IMR-90 (cell line): ENCODE measurements around the gene GPLD1. TPM values are rescaled to one million over a fixed set of nuclear protein-coding genes. Genes with fewer than 3 reads are reported as not detected.
"Not testable (repeated sequence)": the region's sequence is repeated elsewhere in the genome, so short reads cannot be mapped to it uniquely, and the experiment has no call there.

ENCODE experiments used
- ATAC-seq: fragments of 200-7000 bp; cut with Tn5 transposase; 2 replicates; pipeline ENCODE4 v1.9.1; 2020; ENCODE audit warnings: low read depth, mild to moderate bottlenecking, moderate library complexity
- BruUV-seq: library from RNA; stranded (reverse); fragments of 400-500 nt; replicated peaks from 2 replicates; lab custom pipeline; 2021; lab: Mats Ljungman, UMichigan
- CTCF ChIA-PET: fragments of 300-600 bp; formaldehyde crosslinking; extraction: SDS; loops from one replicate; lab custom pipeline; 2021; ENCODE audit warnings: antibody characterized with exemption; lab: Yijun Ruan, JAX
- POLR2A ChIA-PET: fragments of 300-600 bp; sonication (Branson Sonifier 250); formaldehyde crosslinking; loops from one replicate; lab custom pipeline; 2022; ENCODE audit warnings: antibody characterized with exemption; ENCODE audit not compliant: unreplicated experiment; lab: Charles Lee
- DNase-seq: peaks from one replicate; pipeline ENCODE4 v3.0.0; 2013
- H2AFZ ChIP-seq: replicated peaks from 2 replicates; pipeline ENCODE3; 2013; ENCODE audit warnings: low read length, mild to moderate bottlenecking; ENCODE audit not compliant: poor library complexity
- H2AK5ac ChIP-seq: 2 replicates; pipeline ENCODE4 v1.6.1; 2013; ENCODE audit warnings: low read depth, low read length, inconsistent platforms
- H2AK9ac ChIP-seq: replicated peaks from 2 replicates; pipeline ENCODE3; 2013; ENCODE audit warnings: mild to moderate bottlenecking, low read depth, low read length, moderate library complexity; ENCODE audit not compliant: poor library complexity
- H2BK120ac ChIP-seq: 2 replicates; pipeline ENCODE4 v1.6.1; 2013; ENCODE audit warnings: low read depth, low read length, inconsistent platforms
- H2BK15ac ChIP-seq: 3 replicates; pipeline ENCODE4 v1.6.1; 2013; ENCODE audit warnings: low read depth, low read length, inconsistent platforms
- H2BK20ac ChIP-seq: 2 replicates; pipeline ENCODE4 v1.6.1; 2013; ENCODE audit warnings: low read depth, mild to moderate bottlenecking, inconsistent platforms, low read length, moderate library complexity
- H2BK5ac ChIP-seq: 2 replicates; pipeline ENCODE4 v1.6.1; 2013; ENCODE audit warnings: mild to moderate bottlenecking, low read depth, low read length, inconsistent platforms; ENCODE audit not compliant: poor library complexity, severe bottlenecking
- H3K14ac ChIP-seq: replicated peaks from 2 replicates; pipeline ENCODE4 v1.6.1; 2013; ENCODE audit warnings: low read depth, low read length, inconsistent platforms
- H3K18ac ChIP-seq: 2 replicates; pipeline ENCODE4 v1.6.1; 2013; ENCODE audit warnings: low read depth, low read length, control low read depth
- H3K23ac ChIP-seq: 2 replicates; pipeline ENCODE4 v1.6.1; 2013; ENCODE audit warnings: low read depth, low read length, inconsistent platforms
- H3K27ac ChIP-seq: 2 replicates; pipeline ENCODE4 v1.5.1; 2013; ENCODE audit warnings: mild to moderate bottlenecking, control low read depth, low read length; ENCODE audit not compliant: insufficient read depth
- H3K27me3 ChIP-seq: 2 replicates; pipeline ENCODE4 v1.6.1; 2013; ENCODE audit warnings: low read length; ENCODE audit not compliant: control insufficient read depth, insufficient read depth
- H3K36me3 ChIP-seq: 2 replicates; pipeline ENCODE4 v1.6.1; 2013; ENCODE audit warnings: low read length, mixed read lengths; ENCODE audit not compliant: control insufficient read depth, insufficient read depth
- H3K4ac ChIP-seq: 2 replicates; pipeline ENCODE4 v1.6.1; 2013; ENCODE audit warnings: low read depth, low read length, inconsistent platforms
- H3K4me1 ChIP-seq: 2 replicates; pipeline ENCODE4 v1.6.1; 2013; ENCODE audit warnings: low read length, mixed read lengths; ENCODE audit not compliant: control insufficient read depth, insufficient read depth
- H3K4me2 ChIP-seq: 2 replicates; pipeline ENCODE4 v1.6.1; 2013; ENCODE audit warnings: low read depth, mild to moderate bottlenecking, control low read depth, low read length, moderate library complexity
- H3K4me3 ChIP-seq: 2 replicates; pipeline ENCODE4 v1.5.1; 2013; ENCODE audit warnings: low read depth, mild to moderate bottlenecking, control low read depth, low read length, moderate library complexity; ENCODE audit not compliant: insufficient read depth
- H3K56ac ChIP-seq: 2 replicates; pipeline ENCODE4 v1.6.1; 2013; ENCODE audit warnings: low read length, inconsistent platforms; ENCODE audit not compliant: insufficient read depth; ENCODE audit errors: extremely low read depth
- H3K79me1 ChIP-seq, 2 experiments: 2 replicates each; pipeline ENCODE4 v1.6.1; 2013; ENCODE audit warnings: low read length in 2 of 2, inconsistent platforms in 1 of 2, low read depth in 1 of 2
- H3K9ac ChIP-seq: 2 replicates; pipeline ENCODE4 v1.6.1; 2013; ENCODE audit warnings: low read depth, low read length, control low read depth
- H3K9me1 ChIP-seq: 2 replicates; pipeline ENCODE4 v1.6.1; 2013; ENCODE audit warnings: low read length, inconsistent platforms; ENCODE audit not compliant: insufficient read depth
- H3K9me3 ChIP-seq: 2 replicates; pipeline ENCODE4 v1.6.1; 2013; ENCODE audit warnings: low read length; ENCODE audit not compliant: control insufficient read depth, insufficient read depth
- H4K20me1 ChIP-seq: 2 replicates; pipeline ENCODE4 v1.6.1; 2013; ENCODE audit warnings: low read length, inconsistent platforms; ENCODE audit not compliant: insufficient read depth
- H4K5ac ChIP-seq: 2 replicates; pipeline ENCODE4 v1.6.1; 2013; ENCODE audit warnings: mild to moderate bottlenecking, low read depth, low read length, control low read depth
- H4K8ac ChIP-seq, 2 experiments: 2 replicates each; pipeline ENCODE4 v1.6.1; 2013; ENCODE audit warnings: low read depth in 2 of 2, low read length in 2 of 2, control low read depth in 1 of 2, inconsistent platforms in 1 of 2
- H4K91ac ChIP-seq: 2 replicates; pipeline ENCODE4 v1.6.1; 2013; ENCODE audit warnings: low read depth, low read length, inconsistent platforms; ENCODE audit not compliant: insufficient read depth
- MAFK ChIP-seq: IDR thresholded peaks from 2 replicates; pipeline ENCODE4 v1.6.1; 2012; ENCODE audit warnings: low read depth, low read length, improper control_type of control experiment
- MXI1 ChIP-seq: IDR thresholded peaks from 2 replicates; pipeline ENCODE4 v1.6.1; 2012; ENCODE audit warnings: low read depth, mild to moderate bottlenecking, low read length, moderate library complexity, borderline replicate concordance
- WGBS, 2 experiments: methylation state at CpG; one replicate each; pipeline versions ENCODE4 v1.1.5 to v1.1.7; 2013; ENCODE audit warnings: missing lambda C conversion rate in 2 of 2; ENCODE audit not compliant: insufficient read length in 1 of 2; ENCODE audit errors: extremely low coverage in 2 of 2; 5-methylcytosine and 5-hydroxymethylcytosine counted together
- dilution Hi-C: fragments of 300-500 bp; cut with HindIII; formaldehyde crosslinking; loops from one replicate; pipeline ENCODE4 v1.14.3; 2018; ENCODE audit warnings: low sequenced_read_pairs; ENCODE audit not compliant: unreplicated experiment
- in situ Hi-C: fragments of 300-500 bp; cut with MboI; formaldehyde crosslinking; loops from 3 replicates; pipeline ENCODE4 v1.14.3; 2019; ENCODE audit warnings: low sequenced_read_pairs, inconsistent platforms, mixed read lengths
- intact Hi-C: fragments of 100-400 bp; cut with micrococcal nuclease; formaldehyde crosslinking; loops from 2 replicates; pipeline ENCODE4 v1.10.0; 2022
- polyA plus RNA-seq, 3 experiments: library from polyadenylated mRNA; depleted of rRNA; stranded (reverse); fragments of >200 nt; gene quantifications; 2 replicates each; pipeline ENCODE4 v1.2.3, GENCODE V29; 2012; ENCODE audit warnings: low replicate concordance in 1 of 3
- total RNA-seq: library from RNA; depleted of rRNA; stranded (reverse); fragments of >200 nt; gene quantifications from 2 replicates; pipeline ENCODE4 v1.2.3, GENCODE V29; 2012
- TF ChIP-seq, protein P1 (sequence below): conservative IDR thresholded peaks from 2 replicates; pipeline ENCODE4 v1.5.1; 2012; ENCODE audit warnings: mild to moderate bottlenecking, low read depth, low read length, improper control_type of control experiment

The GPLD1 gene
- total and polyA plus RNA-seq, 2 of the 4 experiments (the other 2 are of a cell fraction) = 0.05 to 0.18 TPM

DNA sequence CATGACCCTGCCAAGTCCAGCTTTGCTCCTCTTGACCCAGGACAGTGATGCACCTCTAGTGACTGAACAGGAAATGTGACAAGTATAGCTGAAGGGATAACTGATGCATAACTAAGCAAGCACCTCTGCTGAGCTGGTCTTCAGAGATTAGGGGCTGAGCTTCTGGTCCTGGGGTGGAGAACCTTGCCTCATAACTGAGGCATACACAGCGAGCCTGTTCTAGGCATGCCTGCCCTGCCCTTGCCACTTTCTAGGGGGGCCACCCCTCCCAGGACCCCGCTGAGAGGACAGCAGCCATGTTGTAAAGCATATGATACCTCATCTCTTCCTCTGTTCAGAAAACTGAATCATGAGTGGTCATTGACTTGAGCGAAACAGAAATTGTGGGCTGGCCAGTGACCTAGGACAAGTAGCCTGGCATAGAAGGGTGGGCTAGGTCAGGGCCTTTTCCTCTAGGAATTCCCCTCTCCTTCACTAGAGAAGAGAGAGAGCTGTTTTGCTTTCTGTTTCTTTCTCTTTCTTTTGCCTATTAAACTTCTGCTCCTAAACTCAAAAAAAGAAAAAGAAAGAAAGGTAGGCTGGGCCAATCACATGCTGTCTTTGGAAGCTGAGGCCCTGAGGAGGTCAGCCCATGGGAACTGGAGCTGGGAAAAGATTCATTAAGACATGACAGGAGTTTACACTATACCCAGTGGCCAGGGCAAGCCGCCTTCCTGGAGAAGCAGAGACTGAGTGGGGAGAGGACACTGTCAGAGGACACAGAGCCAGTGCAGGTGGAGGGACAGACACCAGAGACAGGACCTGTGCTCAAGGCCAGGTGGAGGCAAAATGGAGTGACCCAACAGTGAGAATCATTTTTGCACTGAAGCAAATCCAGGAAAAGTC, 28.5 kb upstream of the GPLD1 start (continued):
- TF ChIP-seq MXI1 = no peak

DNA sequence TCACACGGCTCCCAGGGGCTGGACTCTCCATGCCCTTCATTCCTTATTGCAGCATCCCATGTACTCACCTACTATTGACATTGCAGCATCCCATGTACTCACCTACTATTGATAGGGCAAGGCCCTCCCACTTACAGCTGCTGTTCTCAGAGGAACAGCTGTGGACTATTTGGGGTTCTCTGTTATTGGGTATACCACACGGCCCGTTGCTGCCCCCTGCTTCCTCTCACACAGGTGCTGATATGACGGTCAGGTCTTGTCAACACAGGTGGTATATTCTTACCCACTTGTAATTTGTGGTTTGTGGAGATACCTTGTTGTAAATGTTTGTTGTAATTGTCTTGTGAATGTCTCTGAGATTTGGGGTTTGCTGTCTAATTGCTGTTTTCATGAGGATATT, 24.2 kb upstream of the GPLD1 start:
- Histone ChIP-seq H3K27ac (no peak overlapping the region), H3K4ac (no peak overlapping the region), H3K14ac (no peak overlapping the region), H3K36me3 (no peaks in the 10 kb centered on the region), H3K79me1 (no peaks in the 10 kb centered on the region), H3K27me3 (peaks cover 2% of the 10 kb centered on the region; the same call in 1 of the 2 replicates), H2BK20ac (no peak overlapping the region), H4K91ac (no peak overlapping the region), H3K4me2 (no peak overlapping the region), H3K4me3 (no peak overlapping the region), H2AFZ (no peak overlapping the region), H3K9me3 (no peaks in the 10 kb centered on the region), H3K23ac (no peak overlapping the region), H4K20me1 (no peaks in the 10 kb centered on the region), H3K18ac (no peak overlapping the region), H2AK9ac (no peak overlapping the region), H2BK120ac (no peak overlapping the region), H2AK5ac (no peak overlapping the region), H3K9ac (no peak overlapping the region), H2BK15ac (no peak overlapping the region), H3K4me1 (no peaks in the 10 kb centered on the region), H3K56ac (no peak overlapping the region), H2BK5ac (no peak overlapping the region), H3K9me1 (peaks cover 3% of the 10 kb centered on the region; the same call in 1 of the 2 replicates), H4K8ac (no peak overlapping the region), H4K5ac (no peak overlapping the region)
- DNase-seq = no peak
- ChIA-PET POLR2A (no interaction called here), CTCF (interaction anchor here (1.0 kb wide), 1 partner anchor 10 kb away, joined by 3 read pairs; no protein-coding TSS in a partner anchor)
- WGBS, 2 experiments = 14% methylated on average over 1 of the region's 4 CpGs; no CpG with 5 or more reads in 1 of the 2 experiments
- intact Hi-C loops = no loop called here
- no peak for ATAC-seq
- TF ChIP-seq, protein P1, sequence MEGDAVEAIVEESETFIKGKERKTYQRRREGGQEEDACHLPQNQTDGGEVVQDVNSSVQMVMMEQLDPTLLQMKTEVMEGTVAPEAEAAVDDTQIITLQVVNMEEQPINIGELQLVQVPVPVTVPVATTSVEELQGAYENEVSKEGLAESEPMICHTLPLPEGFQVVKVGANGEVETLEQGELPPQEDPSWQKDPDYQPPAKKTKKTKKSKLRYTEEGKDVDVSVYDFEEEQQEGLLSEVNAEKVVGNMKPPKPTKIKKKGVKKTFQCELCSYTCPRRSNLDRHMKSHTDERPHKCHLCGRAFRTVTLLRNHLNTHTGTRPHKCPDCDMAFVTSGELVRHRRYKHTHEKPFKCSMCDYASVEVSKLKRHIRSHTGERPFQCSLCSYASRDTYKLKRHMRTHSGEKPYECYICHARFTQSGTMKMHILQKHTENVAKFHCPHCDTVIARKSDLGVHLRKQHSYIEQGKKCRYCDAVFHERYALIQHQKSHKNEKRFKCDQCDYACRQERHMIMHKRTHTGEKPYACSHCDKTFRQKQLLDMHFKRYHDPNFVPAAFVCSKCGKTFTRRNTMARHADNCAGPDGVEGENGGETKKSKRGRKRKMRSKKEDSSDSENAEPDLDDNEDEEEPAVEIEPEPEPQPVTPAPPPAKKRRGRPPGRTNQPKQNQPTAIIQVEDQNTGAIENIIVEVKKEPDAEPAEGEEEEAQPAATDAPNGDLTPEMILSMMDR = no peak
- TF ChIP-seq MAFK = no peak
- no TSS peak for BruUV-seq
- in situ Hi-C loops = no loop called here
- dilution Hi-C loops = no loop called here

DNA sequence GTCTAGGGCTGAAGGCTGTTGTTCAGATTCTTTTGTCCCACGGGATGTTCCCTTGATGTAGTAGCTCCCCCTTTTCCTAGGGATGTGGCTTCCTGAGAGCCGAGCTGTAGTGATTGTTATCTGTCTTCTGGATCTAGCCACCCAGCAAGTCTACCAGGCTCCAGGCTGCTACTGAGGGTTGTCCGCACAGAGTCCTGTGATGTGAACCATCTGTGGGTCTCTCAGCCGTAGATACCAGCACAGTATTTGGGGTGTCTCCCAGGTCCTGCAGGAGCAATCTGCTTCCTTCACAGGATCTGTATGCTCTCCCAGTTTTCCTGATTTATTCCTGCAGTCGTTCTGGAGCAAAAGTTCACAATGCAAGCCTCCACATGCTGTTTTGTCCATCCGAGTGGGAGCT, 22.6 kb upstream of the GPLD1 start:
- H3K27ac ChIP-seq, in situ Hi-C loops, H3K4me1 ChIP-seq, H4K5ac ChIP-seq, H4K8ac ChIP-seq, H3K4me2 ChIP-seq, POLR2A ChIA-PET, H4K20me1 ChIP-seq, H2AFZ ChIP-seq, CTCF ChIA-PET, H3K56ac ChIP-seq, H3K36me3 ChIP-seq, H3K14ac ChIP-seq, H3K18ac ChIP-seq, dilution Hi-C loops, H2BK120ac ChIP-seq, H2BK15ac ChIP-seq, H4K91ac ChIP-seq, H2BK20ac ChIP-seq, ATAC-seq, H2AK9ac ChIP-seq, H3K27me3 ChIP-seq, H2AK5ac ChIP-seq, H3K4me3 ChIP-seq, BruUV-seq, H3K79me1 ChIP-seq, H3K4ac ChIP-seq, H3K9me3 ChIP-seq, H3K23ac ChIP-seq, intact Hi-C loops, H3K9me1 ChIP-seq, H3K9ac ChIP-seq, DNase-seq, H2BK5ac ChIP-seq: not testable (repeated sequence)
- WGBS, 2 experiments = no CpG with 5 or more reads among the region's 6 CpGs
